Smooth muscle cell of trachea (primary cell): ENCODE results near the gene ITIH5. TPM values are rescaled to one million over a fixed set of nuclear protein-coding genes. Genes with fewer than 3 reads are reported as not detected.

Experiments used
- total RNA-seq: library from RNA; depleted of rRNA; stranded (reverse); fragments of >200 nt; gene quantifications from 2 replicates; pipeline ENCODE4 v1.2.1, GENCODE V29; 2014

Gene ITIH5
- under 0.01 and 2.8 TPM in 2 replicates for total RNA-seq

GRCh38 chr10:7666253-7667023, at the start of gene ITIH5:
Gene ITIH5 (minus strand): TSS chr10:7666966. CDS start chr10:7666892, 74 bp downstream.

GRCh38 chr10:7703140-7703539, 36.4 kb upstream of the ITIH5 start, which contains the start of gene ITIH2:
Gene ITIH2 (plus strand): TSS chr10:7703316. CDS start chr10:7703435, 119 bp downstream.

Other genes starting within 250 kb of the ITIH5 start
- not detected in 2 replicates for gene ITIH2, start 36.4 kb upstream of the ITIH5 start, total RNA-seq
- 5.5 and 6.7 TPM in 2 replicates for gene KIN, start 121.0 kb upstream of the ITIH5 start, total RNA-seq
- gene ATP5F1C, start 121.2 kb upstream of the ITIH5 start, total RNA-seq: 193 and 309 TPM in 2 replicates
- gene TAF3, start 151.5 kb upstream of the ITIH5 start, total RNA-seq: 2.3 and 2.5 TPM in 2 replicates